Activated naive CD4-positive, alpha-beta T cell treated with anti-CD3 and anti-CD28 coated beads, Interleukin-2, amount 50 U/mL, for 24 hours (primary cell): Measurements from ENCODE around the gene TMED8.
"Not testable (repeated sequence)": the region's sequence is repeated elsewhere in the genome, so short reads cannot be mapped to it uniquely, and the experiment has no call there.

Source experiments
- H3K27ac Mint-ChIP-seq: one replicate; pipeline ENCODE4 v1.8.0; 2021; ENCODE audit warnings: mild to moderate bottlenecking, mixed read lengths
- H3K27me3 Mint-ChIP-seq: one replicate; pipeline ENCODE4 v1.8.0; 2021; ENCODE audit warnings: mixed read lengths
- H3K36me3 Mint-ChIP-seq: one replicate; pipeline ENCODE4 v1.8.0; 2021; ENCODE audit warnings: mixed read lengths
- H3K4me1 Mint-ChIP-seq: one replicate; pipeline ENCODE4 v1.8.0; 2021; ENCODE audit warnings: mixed read lengths
- H3K4me3 Mint-ChIP-seq: one replicate; pipeline ENCODE4 v1.8.0; 2021; ENCODE audit warnings: mild to moderate bottlenecking, mixed read lengths
- H3K9me3 Mint-ChIP-seq: one replicate; pipeline ENCODE4 v1.8.0; 2021; ENCODE audit warnings: mixed read lengths

Gene TMED8

DNA sequence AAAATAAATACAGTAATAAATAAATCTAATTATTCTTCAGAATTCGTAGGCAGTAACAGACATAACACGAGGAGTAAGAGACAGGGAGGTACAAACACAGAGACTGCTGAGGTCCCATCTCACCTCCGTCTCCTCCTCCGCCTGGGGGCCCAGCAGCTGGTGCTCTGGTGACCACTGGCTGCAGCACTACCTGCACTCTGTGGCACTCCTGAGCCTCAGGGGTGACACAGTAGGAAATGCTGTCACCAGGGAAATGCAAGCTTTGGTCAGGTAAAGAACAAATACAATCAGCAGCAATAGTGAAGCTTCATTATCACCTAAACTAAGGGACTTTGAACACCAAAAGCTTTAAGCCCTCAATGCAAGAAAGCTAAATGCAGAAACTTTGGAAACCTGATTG is 36.5 kb downstream of the TMED8 start:
- Mint-ChIP-seq H3K36me3 (peaks cover 12% of the 10 kb centered on the region), H3K27ac (no peak overlapping the region), H3K27me3 (no peaks in the 10 kb centered on the region), H3K4me3 (no peak overlapping the region), H3K4me1 (no peaks in the 10 kb centered on the region), H3K9me3 (no peaks in the 10 kb centered on the region)

DNA sequence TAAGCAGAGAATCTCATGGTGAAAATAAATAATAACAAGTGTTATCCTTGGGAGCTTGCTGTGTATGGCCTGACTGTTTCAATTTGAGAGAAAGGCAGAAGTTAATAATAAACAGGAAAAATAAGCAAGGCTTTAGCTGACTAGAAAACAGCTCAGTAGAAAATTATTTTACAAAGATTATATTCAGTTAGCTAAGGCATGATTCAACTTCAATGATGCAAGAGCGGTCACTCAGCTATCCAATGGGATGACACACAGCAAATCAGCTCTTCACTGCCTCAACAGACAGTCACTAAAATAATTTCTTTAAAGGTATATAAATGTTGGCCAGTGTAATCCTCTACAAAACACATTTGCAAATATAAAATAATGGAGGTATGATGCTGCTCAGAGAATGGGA is 37.5 kb downstream of the TMED8 start:
- H3K36me3 Mint-ChIP-seq = peaks cover 12% of the 10 kb centered on the region
- no peaks in the 10 kb centered on the region for H3K4me1 Mint-ChIP-seq
- no peaks in the 10 kb centered on the region for H3K9me3 Mint-ChIP-seq
- no peaks in the 10 kb centered on the region for H3K27me3 Mint-ChIP-seq
- H3K27ac Mint-ChIP-seq = no peak overlapping the region
- no peak overlapping the region for H3K4me3 Mint-ChIP-seq

GRCh38 chr14:77338302-77338701 is 38.6 kb downstream of the TMED8 start:
- Mint-ChIP-seq H3K4me1 (no peaks in the 10 kb centered on the region), H3K27ac (no peak overlapping the region), H3K9me3 (no peaks in the 10 kb centered on the region), H3K36me3 (peaks cover 12% of the 10 kb centered on the region), H3K27me3 (no peaks in the 10 kb centered on the region), H3K4me3 (no peak overlapping the region)

- Mint-ChIP-seq H3K27ac (no peak overlapping the region), H3K4me3 (no peak overlapping the region), H3K27me3 (no peaks in the 10 kb centered on the region), H3K36me3 (peaks cover 10% of the 10 kb centered on the region), H3K9me3 (no peaks in the 10 kb centered on the region), H3K4me1 (no peaks in the 10 kb centered on the region)
Measured at GRCh38 chr14:77337880-77338279, 39.0 kb downstream of the TMED8 start.

GRCh38 chr14:77337255-77337654 is 39.6 kb downstream of the TMED8 start:
- H3K27ac Mint-ChIP-seq, H3K9me3 Mint-ChIP-seq, H3K36me3 Mint-ChIP-seq, H3K27me3 Mint-ChIP-seq, H3K4me1 Mint-ChIP-seq, H3K4me3 Mint-ChIP-seq: not testable (repeated sequence)

GRCh38 chr14:77335576-77335975 is 41.3 kb downstream of the TMED8 start:
- no peaks in the 10 kb centered on the region for H3K9me3 Mint-ChIP-seq
- peaks cover 2% of the 10 kb centered on the region for H3K36me3 Mint-ChIP-seq
- no peaks in the 10 kb centered on the region for H3K4me1 Mint-ChIP-seq
- H3K27me3 Mint-ChIP-seq = no peaks in the 10 kb centered on the region
- no peak overlapping the region for H3K4me3 Mint-ChIP-seq
- H3K27ac Mint-ChIP-seq = no peak overlapping the region

DNA sequence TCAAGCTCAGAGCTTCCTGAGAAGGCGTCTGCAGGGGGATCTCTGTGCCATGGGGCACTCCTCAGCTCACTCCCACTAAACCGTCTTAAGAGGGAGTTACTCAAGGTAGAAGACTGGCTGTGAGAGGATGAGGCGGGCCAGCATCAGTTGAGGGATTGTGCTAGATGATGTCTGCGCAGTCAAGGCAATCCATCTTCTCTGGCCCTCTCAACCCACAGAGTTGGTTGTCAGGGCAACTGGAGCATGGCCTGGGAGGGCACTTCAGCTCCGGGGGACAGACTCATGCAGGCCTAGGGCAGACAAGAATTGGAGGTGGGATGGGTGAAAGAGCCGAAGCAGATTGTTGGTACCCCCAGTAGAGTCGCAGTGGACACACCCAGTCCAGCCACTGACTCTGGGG is 47.0 kb downstream of the TMED8 start:
- no peaks in the 10 kb centered on the region for H3K27me3 Mint-ChIP-seq
- H3K36me3 Mint-ChIP-seq = no peaks in the 10 kb centered on the region
- no peak overlapping the region for H3K27ac Mint-ChIP-seq
- no peak overlapping the region for H3K4me3 Mint-ChIP-seq
- no peaks in the 10 kb centered on the region for H3K9me3 Mint-ChIP-seq
- no peaks in the 10 kb centered on the region for H3K4me1 Mint-ChIP-seq

- no peaks in the 10 kb centered on the region for H3K27me3 Mint-ChIP-seq
- H3K9me3 Mint-ChIP-seq = no peaks in the 10 kb centered on the region
- no peak overlapping the region for H3K4me3 Mint-ChIP-seq
- no peak overlapping the region for H3K27ac Mint-ChIP-seq
- H3K36me3 Mint-ChIP-seq = no peaks in the 10 kb centered on the region
- H3K4me1 Mint-ChIP-seq = peaks cover 4% of the 10 kb centered on the region
Measured at GRCh38 chr14:77327111-77327510, 49.8 kb downstream of the TMED8 start.

GRCh38 chr14:77325746-77326094 is 51.2 kb downstream of the TMED8 start:
- Mint-ChIP-seq H3K36me3 (no peaks in the 10 kb centered on the region), H3K27me3 (no peaks in the 10 kb centered on the region), H3K4me1 (peaks cover 8% of the 10 kb centered on the region), H3K27ac (no peak overlapping the region), H3K4me3 (no peak overlapping the region), H3K9me3 (no peaks in the 10 kb centered on the region)

- Mint-ChIP-seq H3K9me3 (no peaks in the 10 kb centered on the region), H3K36me3 (no peaks in the 10 kb centered on the region), H3K27me3 (no peaks in the 10 kb centered on the region), H3K4me3 (no peak overlapping the region), H3K27ac (no peak overlapping the region), H3K4me1 (peaks cover 11% of the 10 kb centered on the region)
Measured at GRCh38 chr14:77324816-77325745, 51.8 kb downstream of the TMED8 start.

- H3K27me3 Mint-ChIP-seq = no peaks in the 10 kb centered on the region
- H3K9me3 Mint-ChIP-seq = no peaks in the 10 kb centered on the region
- no peak overlapping the region for H3K27ac Mint-ChIP-seq
- H3K4me1 Mint-ChIP-seq = peaks cover 14% of the 10 kb centered on the region
- H3K36me3 Mint-ChIP-seq = no peaks in the 10 kb centered on the region
- no peak overlapping the region for H3K4me3 Mint-ChIP-seq
Measured at GRCh38 chr14:77324289-77324688, 52.6 kb downstream of the TMED8 start.

- H3K27ac Mint-ChIP-seq = no peak overlapping the region
- H3K36me3 Mint-ChIP-seq = no peaks in the 10 kb centered on the region
- no peaks in the 10 kb centered on the region for H3K9me3 Mint-ChIP-seq
- no peaks in the 10 kb centered on the region for H3K27me3 Mint-ChIP-seq
- H3K4me3 Mint-ChIP-seq = no peak overlapping the region
- peaks cover 14% of the 10 kb centered on the region for H3K4me1 Mint-ChIP-seq
Measured at GRCh38 chr14:77323571-77323970, 53.3 kb downstream of the TMED8 start.

DNA sequence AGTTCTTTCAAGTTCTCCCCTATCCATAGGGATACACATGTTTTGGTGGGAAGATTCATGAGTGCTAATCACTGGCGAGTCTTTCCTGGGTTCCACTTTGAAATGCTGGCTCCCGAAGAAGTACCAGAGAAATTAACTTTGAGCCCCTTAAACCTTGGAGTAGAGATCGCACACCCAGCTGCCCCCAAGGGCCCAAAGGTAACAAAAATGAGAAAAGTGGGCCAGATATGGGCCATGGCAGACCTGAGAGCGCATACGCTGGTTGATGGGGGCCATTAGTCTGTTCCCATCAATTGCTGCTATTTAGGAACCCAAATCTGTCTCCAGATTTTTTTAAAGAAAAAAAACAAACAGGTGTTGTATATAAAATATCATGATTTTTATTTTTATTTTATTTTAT is 53.9 kb downstream of the TMED8 start:
- H3K9me3 Mint-ChIP-seq = no peaks in the 10 kb centered on the region
- no peaks in the 10 kb centered on the region for H3K27me3 Mint-ChIP-seq
- H3K4me3 Mint-ChIP-seq = no peak overlapping the region
- H3K36me3 Mint-ChIP-seq = no peaks in the 10 kb centered on the region
- no peak overlapping the region for H3K27ac Mint-ChIP-seq
- peaks cover 14% of the 10 kb centered on the region for H3K4me1 Mint-ChIP-seq

- H3K4me1 Mint-ChIP-seq = peaks cover 14% of the 10 kb centered on the region
- no peaks in the 10 kb centered on the region for H3K9me3 Mint-ChIP-seq
- H3K27ac Mint-ChIP-seq = peak overlapping the region; percentile 65
- peak overlapping the region; percentile 97 for H3K4me3 Mint-ChIP-seq
- H3K27me3 Mint-ChIP-seq = no peaks in the 10 kb centered on the region
- no peaks in the 10 kb centered on the region for H3K36me3 Mint-ChIP-seq
Measured at GRCh38 chr14:77322250-77322902, 54.5 kb downstream of the TMED8 start.

DNA sequence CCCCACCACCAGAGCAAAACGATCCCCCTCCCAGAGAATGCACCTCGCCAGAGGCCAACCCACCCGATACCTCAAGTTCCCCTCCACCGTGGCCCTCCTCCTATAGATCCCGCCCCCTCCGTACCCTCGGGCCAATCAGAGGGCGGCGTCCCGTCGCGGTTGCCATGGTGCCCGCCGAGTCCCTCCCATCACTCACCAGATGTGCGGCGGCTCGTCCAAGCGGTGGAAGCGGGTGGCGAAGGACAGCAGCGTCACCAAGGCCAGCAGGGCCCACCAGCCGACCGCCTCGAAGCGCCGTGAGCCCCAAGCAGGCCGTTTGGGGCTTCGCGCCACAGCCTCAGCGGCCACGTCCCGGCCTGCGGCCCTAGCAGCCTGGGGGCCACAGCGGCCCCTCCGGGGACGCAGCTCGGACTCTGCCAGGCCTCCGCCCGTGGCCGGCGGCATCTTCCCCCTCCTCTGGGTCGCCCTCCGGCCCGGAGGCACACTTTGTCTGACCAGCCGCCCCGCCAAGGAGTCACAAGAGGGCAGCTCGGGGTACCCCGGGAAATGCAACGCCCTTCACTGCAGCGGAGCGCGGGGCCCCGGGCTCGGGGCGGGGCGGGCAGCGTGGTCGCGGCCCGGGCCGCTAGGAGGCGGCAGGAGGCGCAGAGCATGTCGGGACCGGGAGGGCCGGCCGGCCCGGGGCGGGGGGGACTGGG is 56.5 kb downstream of the TMED8 start, which contains the start of gene POMT2:
TSS of gene POMT2 (minus strand) at position 646 of the 698 bp plus-strand sequence. CDS start at position 444, 202 bp downstream.
- no peaks in the 10 kb centered on the region for H3K9me3 Mint-ChIP-seq
- no peaks in the 10 kb centered on the region for H3K27me3 Mint-ChIP-seq
- H3K27ac Mint-ChIP-seq = peak within 1 kb of the TSS; percentile 100
- H3K4me3 Mint-ChIP-seq = peak within 1 kb of the TSS; percentile 97
- no peaks in the 10 kb centered on the region for H3K36me3 Mint-ChIP-seq
- peaks cover 14% of the 10 kb centered on the region for H3K4me1 Mint-ChIP-seq

GRCh38 chr14:77319422-77319821 is 57.5 kb downstream of the TMED8 start:
- peaks cover 14% of the 10 kb centered on the region for H3K4me1 Mint-ChIP-seq
- H3K4me3 Mint-ChIP-seq = no peak overlapping the region
- no peaks in the 10 kb centered on the region for H3K27me3 Mint-ChIP-seq
- no peaks in the 10 kb centered on the region for H3K9me3 Mint-ChIP-seq
- no peaks in the 10 kb centered on the region for H3K36me3 Mint-ChIP-seq
- H3K27ac Mint-ChIP-seq = no peak overlapping the region
